GM12801 (cell line): Measurements from ENCODE around the gene MAST2.

Experiments
- TF ChIP-seq, protein P1 (sequence below): IDR thresholded peaks from one replicate; pipeline ENCODE4 v1.5.1; 2011; ENCODE audit warnings: control low read depth; ENCODE audit not compliant: insufficient read length; ENCODE audit errors: extremely low read depth

MAST2 gene

DNA sequence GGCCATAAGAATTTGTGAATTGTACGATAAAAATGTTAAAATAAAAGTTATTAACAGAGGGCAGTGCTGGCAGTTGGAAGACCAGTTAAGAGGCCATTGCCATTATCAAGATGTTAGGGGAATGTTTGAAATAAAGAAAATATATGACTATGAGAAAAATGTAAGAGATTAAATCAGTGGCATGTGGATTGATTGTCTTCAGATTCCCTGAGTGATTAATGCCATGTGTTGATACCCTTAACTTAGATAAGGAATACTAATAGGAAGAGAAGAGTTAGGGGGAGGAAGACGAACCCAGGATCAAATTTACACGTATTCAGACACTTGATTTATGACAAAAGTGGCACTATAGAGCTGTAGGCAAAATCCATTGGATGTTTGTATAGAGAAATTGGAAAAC lies 173.2 kb downstream of the MAST2 start:
- TF ChIP-seq, protein P1, sequence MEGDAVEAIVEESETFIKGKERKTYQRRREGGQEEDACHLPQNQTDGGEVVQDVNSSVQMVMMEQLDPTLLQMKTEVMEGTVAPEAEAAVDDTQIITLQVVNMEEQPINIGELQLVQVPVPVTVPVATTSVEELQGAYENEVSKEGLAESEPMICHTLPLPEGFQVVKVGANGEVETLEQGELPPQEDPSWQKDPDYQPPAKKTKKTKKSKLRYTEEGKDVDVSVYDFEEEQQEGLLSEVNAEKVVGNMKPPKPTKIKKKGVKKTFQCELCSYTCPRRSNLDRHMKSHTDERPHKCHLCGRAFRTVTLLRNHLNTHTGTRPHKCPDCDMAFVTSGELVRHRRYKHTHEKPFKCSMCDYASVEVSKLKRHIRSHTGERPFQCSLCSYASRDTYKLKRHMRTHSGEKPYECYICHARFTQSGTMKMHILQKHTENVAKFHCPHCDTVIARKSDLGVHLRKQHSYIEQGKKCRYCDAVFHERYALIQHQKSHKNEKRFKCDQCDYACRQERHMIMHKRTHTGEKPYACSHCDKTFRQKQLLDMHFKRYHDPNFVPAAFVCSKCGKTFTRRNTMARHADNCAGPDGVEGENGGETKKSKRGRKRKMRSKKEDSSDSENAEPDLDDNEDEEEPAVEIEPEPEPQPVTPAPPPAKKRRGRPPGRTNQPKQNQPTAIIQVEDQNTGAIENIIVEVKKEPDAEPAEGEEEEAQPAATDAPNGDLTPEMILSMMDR = no peak

DNA sequence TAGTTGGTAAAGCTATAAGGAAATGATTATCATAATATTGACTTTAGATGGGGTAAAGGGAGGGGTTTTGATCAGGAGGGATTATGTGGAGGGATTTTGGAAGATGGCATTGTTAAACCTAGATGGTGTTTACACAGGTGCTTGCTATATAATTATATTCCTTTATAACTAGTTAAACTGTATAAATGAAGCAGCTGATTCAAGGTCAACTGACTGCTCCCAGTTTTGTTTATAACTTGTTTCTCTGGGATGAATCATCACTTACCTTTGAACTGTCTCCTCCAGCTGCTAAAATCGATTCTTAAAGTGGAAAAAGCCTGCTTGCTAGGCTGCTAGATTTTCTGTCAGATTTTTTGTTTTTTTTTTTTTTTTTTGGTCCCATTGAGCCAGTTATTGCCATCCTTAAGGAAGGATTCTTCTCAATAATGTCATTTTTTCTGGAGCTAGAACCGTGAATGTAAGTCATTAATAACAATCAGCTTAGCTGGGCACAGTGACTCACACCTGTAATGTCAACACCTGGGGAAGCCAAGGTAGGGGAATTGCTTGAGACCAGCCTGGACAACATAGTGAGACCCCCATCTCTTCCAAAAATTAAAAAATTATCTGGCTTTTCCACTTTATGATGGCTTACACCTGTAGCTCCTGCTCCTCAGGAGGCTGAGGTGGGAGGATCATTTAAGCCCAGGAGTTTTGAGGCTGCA lies 175.8 kb downstream of the MAST2 start:
- TF ChIP-seq, protein P1 = no peak

GRCh38 chr1:45979778-45980176 lies 176.4 kb downstream of the MAST2 start:
- TF ChIP-seq, protein P1 = no peak

GRCh38 chr1:45982359-45982758 lies 178.9 kb downstream of the MAST2 start:
- TF ChIP-seq, protein P1 = no peak

DNA sequence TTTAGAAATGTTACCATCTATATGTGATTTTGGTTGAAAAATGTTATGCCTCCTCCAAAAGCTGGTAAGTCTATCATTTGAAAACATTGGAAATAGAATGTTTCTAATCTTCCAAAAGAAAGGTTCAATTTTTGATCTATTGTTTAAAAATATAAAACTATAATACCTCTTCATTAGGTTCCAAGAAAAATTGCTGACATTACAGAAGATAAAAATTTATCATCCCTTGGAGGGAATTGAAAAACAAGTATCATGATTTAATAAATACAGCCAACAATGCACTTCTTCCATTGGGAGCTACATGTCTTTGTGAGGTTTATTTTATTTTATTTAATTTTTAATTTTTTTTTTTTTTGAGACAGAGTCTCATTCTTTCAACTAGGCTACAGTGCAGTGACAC lies 180.6 kb downstream of the MAST2 start:
- TF ChIP-seq, protein P1 = no peak

DNA sequence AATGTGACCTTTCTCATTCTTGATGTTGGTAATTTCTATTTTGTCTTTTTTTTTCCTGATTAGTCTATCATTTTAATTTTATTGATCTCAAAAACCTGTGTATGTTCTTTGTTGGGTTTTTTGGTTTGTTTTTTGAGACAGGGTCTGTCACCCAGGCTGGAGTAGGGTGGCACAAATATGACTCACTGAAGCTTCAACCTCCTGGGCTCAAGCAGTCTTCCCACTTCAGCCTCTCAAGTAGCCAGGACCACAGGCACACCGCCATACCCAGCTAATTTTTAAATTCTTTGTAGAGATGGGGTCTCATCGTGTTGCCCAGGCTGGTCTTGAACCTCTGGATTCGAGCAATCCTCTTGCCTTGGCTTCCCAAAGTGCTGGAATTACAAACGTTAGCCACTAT lies 183.8 kb downstream of the MAST2 start:
- TF ChIP-seq, protein P1 = no peak

DNA sequence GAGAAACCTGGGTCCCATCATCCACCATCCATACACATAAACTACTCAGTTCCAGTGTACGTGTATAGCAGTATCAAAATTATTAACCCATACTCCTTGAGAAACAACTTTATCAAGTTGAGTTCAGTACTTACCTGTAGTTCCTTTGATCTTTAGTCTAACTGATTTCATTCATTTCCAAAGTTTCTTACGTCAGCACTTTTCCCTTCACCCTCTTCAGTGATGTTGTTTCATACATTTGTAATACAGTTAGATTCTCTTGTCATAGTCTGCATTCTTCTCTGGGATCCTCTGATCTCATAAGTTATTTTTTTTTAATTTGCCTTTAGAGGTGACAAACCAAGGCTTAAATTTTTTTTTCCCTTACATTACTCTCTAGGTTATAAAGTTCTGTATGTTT lies 185.8 kb downstream of the MAST2 start:
- TF ChIP-seq, protein P1 = no peak
